Lower leg skin (tissue), 4 donors: ENCODE data around the gene LYVE1. TPM values are rescaled to one million over a fixed set of nuclear protein-coding genes. Genes with fewer than 3 reads are reported as not detected.

Experiments
- DNase-seq, 2 donors: peaks; one replicate each; pipeline ENCODE4 v3.0.0-alpha.2; 2019; ENCODE audit warnings: low spot score in 2 of 2
- H3K4me3 ChIP-seq: fragments of 200-600 bp; sonication (generic); 2 replicates; pipeline ENCODE4 v1.5.1; 2017; ENCODE audit warnings: mild to moderate bottlenecking, low read depth; ENCODE audit not compliant: poor library complexity, severe bottlenecking
- POLR2A ChIP-seq, 2 donors: fragments of 450-650 bp; IDR thresholded peaks; one replicate each; pipeline ENCODE4 v1.6.1; 2016 to 2017; ENCODE audit warnings: antibody characterized with exemption in 2 of 2, mild to moderate bottlenecking in 1 of 2, moderate library complexity in 1 of 2
- WGBS, 2 donors: methylation state at CpG; one replicate each; pipeline ENCODE4 v1.1.5; 2018; 5-methylcytosine and 5-hydroxymethylcytosine counted together
- intact Hi-C: fragments of 100-400 bp; cut with DNase I; formaldehyde crosslinking; loops from one replicate; pipeline ENCODE4 v1.15.0; 2023; ENCODE audit warnings: low total_unique reads
- total RNA-seq, 4 donors: library from RNA; depleted of rRNA; stranded (reverse); fragments of >200 nt; gene quantifications; one replicate each; pipeline ENCODE4 v1.1.0, GENCODE V29; 2016
- TF ChIP-seq, protein P1 (sequence below), 3 donors: fragments of 450-650 bp; IDR thresholded peaks; one replicate each; pipeline ENCODE4 v1.5.1; 2016; ENCODE audit warnings: antibody characterized with exemption in 3 of 3, mild to moderate bottlenecking in 3 of 3, moderate library complexity in 2 of 3

LYVE1 gene
- total RNA-seq, 4 donors from 2014 or later: 14.3 to 29.0 (median 20.6) TPM

DNA sequence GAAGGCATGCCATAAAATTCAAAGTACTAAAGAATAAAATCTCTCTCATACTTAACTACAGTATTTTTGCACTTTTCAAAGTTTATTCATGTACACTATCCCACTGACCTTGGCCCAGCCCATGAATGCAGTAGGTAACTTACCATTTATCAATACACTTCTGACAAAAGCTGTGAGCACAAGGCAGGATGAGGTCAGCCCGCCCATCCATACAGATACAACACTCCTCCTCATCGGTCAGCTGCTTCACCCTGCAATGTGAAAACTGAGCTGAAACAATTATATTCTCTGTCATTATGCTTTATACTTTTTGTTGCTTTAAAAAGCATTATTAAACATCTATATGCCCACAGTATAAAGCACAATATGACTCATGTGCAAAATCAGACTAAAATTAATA is 49.6 kb downstream of the LYVE1 start:
- 80 to 84% methylated on average over 2 of the region's 2 CpGs for WGBS, 2 donors
- no peak for TF ChIP-seq POLR2A (IDR thresholded peaks at IDR 0.05)
- TF ChIP-seq, protein P1, sequence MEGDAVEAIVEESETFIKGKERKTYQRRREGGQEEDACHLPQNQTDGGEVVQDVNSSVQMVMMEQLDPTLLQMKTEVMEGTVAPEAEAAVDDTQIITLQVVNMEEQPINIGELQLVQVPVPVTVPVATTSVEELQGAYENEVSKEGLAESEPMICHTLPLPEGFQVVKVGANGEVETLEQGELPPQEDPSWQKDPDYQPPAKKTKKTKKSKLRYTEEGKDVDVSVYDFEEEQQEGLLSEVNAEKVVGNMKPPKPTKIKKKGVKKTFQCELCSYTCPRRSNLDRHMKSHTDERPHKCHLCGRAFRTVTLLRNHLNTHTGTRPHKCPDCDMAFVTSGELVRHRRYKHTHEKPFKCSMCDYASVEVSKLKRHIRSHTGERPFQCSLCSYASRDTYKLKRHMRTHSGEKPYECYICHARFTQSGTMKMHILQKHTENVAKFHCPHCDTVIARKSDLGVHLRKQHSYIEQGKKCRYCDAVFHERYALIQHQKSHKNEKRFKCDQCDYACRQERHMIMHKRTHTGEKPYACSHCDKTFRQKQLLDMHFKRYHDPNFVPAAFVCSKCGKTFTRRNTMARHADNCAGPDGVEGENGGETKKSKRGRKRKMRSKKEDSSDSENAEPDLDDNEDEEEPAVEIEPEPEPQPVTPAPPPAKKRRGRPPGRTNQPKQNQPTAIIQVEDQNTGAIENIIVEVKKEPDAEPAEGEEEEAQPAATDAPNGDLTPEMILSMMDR (IDR thresholded peaks at IDR 0.05): no peak
- no peak overlapping the region for H3K4me3 ChIP-seq
- no peak for DNase-seq
- intact Hi-C loops: no loop called here

DNA sequence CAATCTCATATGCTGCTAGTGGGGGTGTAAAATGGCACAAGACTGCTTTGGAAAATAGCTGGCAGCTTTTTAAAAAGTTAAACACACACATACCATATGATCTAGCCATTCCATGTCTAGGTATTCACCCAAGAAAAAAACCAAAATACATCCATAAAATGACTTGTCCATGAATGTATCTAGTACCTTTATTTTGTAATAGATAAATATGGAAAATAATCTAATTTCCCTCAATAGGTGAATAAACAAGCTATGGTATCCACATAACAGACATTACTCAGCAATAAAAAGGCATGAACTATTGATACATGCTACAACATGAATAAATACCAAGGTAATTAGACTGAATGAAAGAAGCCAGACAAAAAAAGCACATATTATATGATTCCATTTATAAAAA is 50.3 kb downstream of the LYVE1 start:
- TF ChIP-seq POLR2A (IDR thresholded peaks at IDR 0.05): no peak
- TF ChIP-seq, protein P1 (IDR thresholded peaks at IDR 0.05): no peak
- DNase-seq: no peak
- intact Hi-C loops: no loop called here
- no peak overlapping the region for H3K4me3 ChIP-seq

DNA sequence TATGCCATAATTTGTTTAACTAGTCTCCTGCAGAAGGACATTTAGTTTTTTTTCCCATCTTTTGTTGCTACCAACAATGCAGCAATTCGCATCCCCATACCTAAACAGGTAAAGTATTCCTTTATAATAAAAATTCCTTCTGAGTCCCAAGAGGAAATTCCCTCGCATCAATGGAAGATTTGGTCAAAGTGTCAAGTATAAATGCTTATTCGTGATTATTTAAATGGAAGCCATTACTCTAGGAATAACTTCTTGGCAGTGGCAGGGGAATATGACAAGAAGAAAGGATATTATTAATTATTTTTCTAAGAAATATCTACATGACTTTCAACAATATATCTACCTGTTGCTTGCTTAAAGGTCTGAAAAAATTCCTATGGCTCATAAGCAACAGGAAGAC is 53.0 kb downstream of the LYVE1 start:
- H3K4me3 ChIP-seq: no peak overlapping the region
- TF ChIP-seq, protein P1 (IDR thresholded peaks at IDR 0.05): no peak
- TF ChIP-seq POLR2A (IDR thresholded peaks at IDR 0.05): no peak
- no peak for DNase-seq
- WGBS, 2 donors: 84 to 92% methylated on average over 3 of the region's 3 CpGs
- intact Hi-C loops: no loop called here

DNA sequence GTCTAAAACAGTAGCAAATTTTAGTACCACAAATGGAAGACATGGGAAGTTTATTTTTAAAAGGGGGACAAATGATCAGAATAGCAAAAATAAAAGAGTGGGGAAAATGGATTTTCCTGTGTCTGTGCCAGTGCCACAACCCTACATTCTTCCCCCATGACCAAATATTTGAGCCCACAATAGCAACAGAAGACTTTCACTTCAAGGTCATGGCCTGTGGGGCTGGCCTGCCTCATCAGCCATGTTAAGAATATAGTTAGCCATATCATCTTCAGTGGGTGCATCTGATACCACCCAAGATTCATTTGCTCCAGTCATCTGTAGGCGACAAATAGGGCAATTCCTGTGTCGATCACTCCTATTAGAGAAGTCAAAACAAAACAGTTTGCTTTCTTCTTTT is 53.8 kb downstream of the LYVE1 start:
- intact Hi-C loops: no loop called here

DNA sequence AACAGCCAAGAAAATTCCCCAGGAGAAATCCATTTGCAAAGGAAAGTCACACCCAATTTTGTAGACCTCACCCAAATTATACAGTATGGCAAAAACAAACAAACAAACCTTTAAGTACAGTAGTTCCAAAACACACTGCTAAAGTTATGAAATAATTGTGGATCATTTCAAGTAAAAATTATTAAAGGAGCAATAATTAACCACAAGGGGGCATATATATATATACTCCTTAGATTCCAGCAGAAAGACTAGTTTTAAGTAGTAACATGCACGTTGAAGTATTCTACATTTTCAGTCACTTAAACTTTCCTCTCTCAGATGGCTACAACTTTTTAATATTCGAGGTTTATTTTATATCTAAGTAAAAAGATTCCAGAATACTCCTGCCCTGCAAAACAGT is 54.3 kb downstream of the LYVE1 start:
- WGBS, 2 donors: 33 to 34% methylated on average over 2 of the region's 2 CpGs
- no peak overlapping the region for H3K4me3 ChIP-seq
- no peak for DNase-seq
- TF ChIP-seq, protein P1 (IDR thresholded peaks at IDR 0.05): no peak
- no peak for TF ChIP-seq POLR2A (IDR thresholded peaks at IDR 0.05)
- intact Hi-C loops: no loop called here

More for the DNA sequence above, 53.8 kb downstream of the LYVE1 start:
- no peak overlapping the region for H3K4me3 ChIP-seq
- DNase-seq: no peak
- WGBS, 2 donors: 88 to 96% methylated on average over 2 of the region's 2 CpGs
- TF ChIP-seq, protein P1 (IDR thresholded peaks at IDR 0.05): no peak
- no peak for TF ChIP-seq POLR2A (IDR thresholded peaks at IDR 0.05)

DNA sequence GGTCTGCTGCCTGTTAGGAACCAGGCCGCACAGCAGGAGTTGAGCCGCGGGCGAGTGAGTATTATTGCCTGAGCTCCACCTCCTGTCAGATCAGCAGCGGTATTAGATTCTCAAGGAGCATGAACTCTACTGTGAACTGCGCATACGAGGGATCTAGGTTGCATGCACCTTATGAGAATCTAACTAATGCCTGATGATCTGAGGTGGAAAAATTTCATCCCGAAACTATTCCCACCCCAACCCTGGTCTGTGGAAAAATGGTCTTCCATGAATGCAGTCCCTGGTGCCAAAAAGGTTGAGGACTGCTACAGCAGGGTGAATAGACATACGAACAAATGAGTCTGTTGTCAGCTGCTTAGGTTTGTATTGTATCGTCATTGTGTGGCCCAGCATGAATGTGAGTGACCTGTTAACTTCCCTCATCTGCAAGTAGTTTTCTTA is 57.3 kb downstream of the LYVE1 start:
- TF ChIP-seq POLR2A (IDR thresholded peaks at IDR 0.05): no peak
- TF ChIP-seq, protein P1 (IDR thresholded peaks at IDR 0.05): no peak
- WGBS, 2 donors: 61 to 69% methylated on average over 10 of the region's 10 CpGs
- DNase-seq: peak in 1 of 2 donors; percentile 46
- H3K4me3 ChIP-seq: no peak overlapping the region
- intact Hi-C loops: no loop called here
